ENCODE data around the gene ORC1.

The ORC1 gene

GRCh38 chr1:52404116-52404974 is at the start of gene ORC1, which contains the start of gene PRPF38A:
TSS of gene ORC1 (minus strand) at chr1:52404423. CDS start at chr1:52402223, 2,200 bp downstream.
TSS of gene PRPF38A (plus strand) at chr1:52404602. CDS start at chr1:52404750, 148 bp downstream.
- peak; percentile 99 for DNase-seq

- DNase-seq: no peak
These were observed 40.2 kb upstream of the ORC1 start for GRCh38 chr1:52444463-52444862.

- DNase-seq: peak; percentile 8
These were observed 35.8 kb upstream of the ORC1 start for GRCh38 chr1:52439976-52440375.

GRCh38 chr1:52436817-52437216 is 32.6 kb upstream of the ORC1 start:
- DNase-seq: no peak

GRCh38 chr1:52435650-52436049 is 31.4 kb upstream of the ORC1 start:
- no peak for DNase-seq

- no peak for DNase-seq
These were observed 31.0 kb upstream of the ORC1 start for GRCh38 chr1:52435211-52435610.

- DNase-seq: no peak
These were observed 28.6 kb upstream of the ORC1 start for GRCh38 chr1:52432807-52433206.

- DNase-seq: no peak
These were observed 22.9 kb upstream of the ORC1 start for GRCh38 chr1:52427152-52427551.

- no peak for DNase-seq
These were observed 22.1 kb upstream of the ORC1 start for GRCh38 chr1:52426371-52426770.

GRCh38 chr1:52424813-52425212 is 20.6 kb upstream of the ORC1 start:
- no peak for DNase-seq

GRCh38 chr1:52424231-52424636 is 20.0 kb upstream of the ORC1 start:
- peak; percentile 15 for DNase-seq

GRCh38 chr1:52423771-52424170 is 19.5 kb upstream of the ORC1 start:
- DNase-seq: no peak

- no peak for DNase-seq
These were observed 18.8 kb upstream of the ORC1 start for GRCh38 chr1:52423055-52423454.

GRCh38 chr1:52420713-52421112 is 16.5 kb upstream of the ORC1 start:
- DNase-seq: no peak

- no peak for DNase-seq
These were observed 12.6 kb upstream of the ORC1 start for GRCh38 chr1:52416811-52417210.

- no peak for DNase-seq
These were observed 10.7 kb upstream of the ORC1 start for GRCh38 chr1:52414942-52415341.

- DNase-seq: no peak
These were observed 9.3 kb upstream of the ORC1 start for GRCh38 chr1:52413410-52413989.

- DNase-seq: no peak
These were observed 734 bp upstream of the ORC1 start for GRCh38 chr1:52404975-52405338.

- peak; percentile 87 for DNase-seq
These were observed 582 bp downstream of the ORC1 start for GRCh38 chr1:52403566-52404115.

GRCh38 chr1:52402860-52403240 is 1.4 kb downstream of the ORC1 start:
- DNase-seq: no peak

GRCh38 chr1:52400131-52400530 is 4.1 kb downstream of the ORC1 start:
- DNase-seq: no peak

- DNase-seq: no peak
These were observed 4.6 kb downstream of the ORC1 start for GRCh38 chr1:52399629-52400028.

GRCh38 chr1:52393174-52393573 is 11.0 kb downstream of the ORC1 start:
- no peak for DNase-seq

GRCh38 chr1:52386458-52386857 is 17.8 kb downstream of the ORC1 start:
- DNase-seq: no peak
